ENCODE measurements around the gene CXXC4.

DNA sequence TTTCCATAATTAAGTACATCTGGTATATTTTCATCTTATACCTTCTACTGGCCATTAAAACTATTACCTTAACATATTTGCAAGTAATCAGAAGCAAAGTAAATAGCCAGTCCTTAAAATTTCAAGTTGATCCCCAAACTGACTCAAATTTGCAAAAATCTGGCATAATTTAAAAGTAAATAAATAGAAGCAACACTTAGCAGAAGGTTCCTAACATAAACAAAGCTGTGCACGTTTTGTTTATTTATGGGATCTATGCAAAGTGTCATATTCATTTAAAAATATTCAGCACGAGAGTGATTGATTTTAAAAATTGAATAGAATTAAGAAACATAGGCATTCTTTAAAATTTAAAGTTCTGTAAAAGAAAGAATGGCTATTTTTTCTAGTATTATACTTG lies 9.8 kb upstream of the CXXC4 start:
- TF ChIP-seq CEBPB (IDR thresholded peaks at IDR 0.05; ENCODE audit: low read depth) = no peak
- TF ChIP-seq EZH2 (IDR thresholded peaks at IDR 0.05) = no peak
- no peak for TF ChIP-seq POLR2AphosphoS5 (IDR thresholded peaks at IDR 0.05; ENCODE audit: low read depth, low read length)
- TF ChIP-seq, protein P1, sequence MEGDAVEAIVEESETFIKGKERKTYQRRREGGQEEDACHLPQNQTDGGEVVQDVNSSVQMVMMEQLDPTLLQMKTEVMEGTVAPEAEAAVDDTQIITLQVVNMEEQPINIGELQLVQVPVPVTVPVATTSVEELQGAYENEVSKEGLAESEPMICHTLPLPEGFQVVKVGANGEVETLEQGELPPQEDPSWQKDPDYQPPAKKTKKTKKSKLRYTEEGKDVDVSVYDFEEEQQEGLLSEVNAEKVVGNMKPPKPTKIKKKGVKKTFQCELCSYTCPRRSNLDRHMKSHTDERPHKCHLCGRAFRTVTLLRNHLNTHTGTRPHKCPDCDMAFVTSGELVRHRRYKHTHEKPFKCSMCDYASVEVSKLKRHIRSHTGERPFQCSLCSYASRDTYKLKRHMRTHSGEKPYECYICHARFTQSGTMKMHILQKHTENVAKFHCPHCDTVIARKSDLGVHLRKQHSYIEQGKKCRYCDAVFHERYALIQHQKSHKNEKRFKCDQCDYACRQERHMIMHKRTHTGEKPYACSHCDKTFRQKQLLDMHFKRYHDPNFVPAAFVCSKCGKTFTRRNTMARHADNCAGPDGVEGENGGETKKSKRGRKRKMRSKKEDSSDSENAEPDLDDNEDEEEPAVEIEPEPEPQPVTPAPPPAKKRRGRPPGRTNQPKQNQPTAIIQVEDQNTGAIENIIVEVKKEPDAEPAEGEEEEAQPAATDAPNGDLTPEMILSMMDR (IDR thresholded peaks at IDR 0.05 in 2 of 3, conservative IDR thresholded peaks at IDR 0.05 in 1 of 3; ENCODE audit: borderline replicate concordance in 1 of 3, insufficient read depth in 1 of 3, low read depth in 2 of 3, low read length in 2 of 3) = no peak
- TF ChIP-seq CBX3 (IDR thresholded peaks at IDR 0.05; ENCODE audit: low read depth) = no peak
- TF ChIP-seq RAD21 (IDR thresholded peaks at IDR 0.05; ENCODE audit: low read depth) = no peak
- TF ChIP-seq, protein P2, sequence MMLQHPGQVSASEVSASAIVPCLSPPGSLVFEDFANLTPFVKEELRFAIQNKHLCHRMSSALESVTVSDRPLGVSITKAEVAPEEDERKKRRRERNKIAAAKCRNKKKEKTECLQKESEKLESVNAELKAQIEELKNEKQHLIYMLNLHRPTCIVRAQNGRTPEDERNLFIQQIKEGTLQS (IDR thresholded peaks at IDR 0.05) = no peak

Data from HCT116 (cell line).